Panc1 (cell line): ENCODE measurements around the gene GIMAP1. TPM values are rescaled to one million over a fixed set of nuclear protein-coding genes. Genes with fewer than 3 reads are reported as not detected.

Source experiments
- ATAC-seq: fragments of 200-7000 bp; cut with Tn5 transposase; 2 replicates; pipeline ENCODE4 v1.9.1; 2020; ENCODE audit warnings: mild to moderate bottlenecking, moderate library complexity
- BruUV-seq: library from RNA; stranded (reverse); fragments of 400-500 nt; replicated peaks from 2 replicates; lab custom pipeline; 2021; lab: Mats Ljungman, UMichigan
- CTCF ChIA-PET: fragments of 300-600 bp; sonication (Branson Sonifier 250); formaldehyde crosslinking; loops from one replicate; lab custom pipeline; 2022; ENCODE audit warnings: antibody characterized with exemption; lab: Charles Lee
- POLR2A ChIA-PET: fragments of 300-600 bp; sonication (Branson Sonifier 250); formaldehyde crosslinking; loops from one replicate; lab custom pipeline; 2022; ENCODE audit warnings: antibody characterized with exemption; lab: Charles Lee
- DNase-seq: peaks from one replicate; pipeline ENCODE4 v3.0.0-alpha.2; 2010; ENCODE audit warnings: low read depth, low spot score
- H3K27ac ChIP-seq: 2 replicates; pipeline ENCODE4 v1.5.1; 2011; ENCODE audit warnings: mild to moderate bottlenecking, low read length, inconsistent platforms
- H3K27me3 ChIP-seq: fragments of 200-500 bp; sonication (Bioruptor generic); 2 replicates; pipeline ENCODE4 v1.6.0; 2014; ENCODE audit warnings: low read length, inconsistent platforms; ENCODE audit not compliant: control insufficient read depth, insufficient read depth
- H3K36me3 ChIP-seq: fragments of 200-500 bp; sonication (Bioruptor generic); 2 replicates; pipeline ENCODE4 v1.5.1; 2014; ENCODE audit warnings: inconsistent platforms, mild to moderate bottlenecking, low read length, moderate library complexity; ENCODE audit not compliant: control insufficient read depth, insufficient read depth
- H3K4me1 ChIP-seq: 2 replicates; pipeline ENCODE4 v1.5.1; 2011; ENCODE audit warnings: inconsistent platforms, mild to moderate bottlenecking, low read length, moderate library complexity; ENCODE audit not compliant: control insufficient read depth, insufficient read depth
- H3K4me3 ChIP-seq, 2 experiments: 2 replicates each; pipeline ENCODE4 v1.5.1; 2011 to 2012; ENCODE audit warnings: low read depth in 2 of 2, low read length in 2 of 2, mild to moderate bottlenecking in 2 of 2, inconsistent platforms in 1 of 2, moderate library complexity in 1 of 2
- H3K9me3 ChIP-seq: fragments of 200-500 bp; sonication (Bioruptor generic); 2 replicates; pipeline ENCODE4 v1.5.1; 2014; ENCODE audit warnings: low read depth, mild to moderate bottlenecking, inconsistent platforms, low read length, moderate library complexity; ENCODE audit not compliant: control insufficient read depth, insufficient read depth
- CTCF ChIP-seq: fragments of 450-650 bp; IDR thresholded peaks from 2 replicates; pipeline ENCODE4 v1.5.1; 2017; ENCODE audit warnings: mild to moderate bottlenecking
- POLR2AphosphoS5 ChIP-seq: IDR thresholded peaks from 2 replicates; pipeline ENCODE4 v1.6.1; 2012; ENCODE audit warnings: mild to moderate bottlenecking, low read depth, low read length, moderate library complexity
- SIN3A ChIP-seq: IDR thresholded peaks from 2 replicates; pipeline ENCODE4 v1.6.1; 2012; ENCODE audit warnings: low read depth, mild to moderate bottlenecking, low read length, moderate library complexity, borderline replicate concordance; ENCODE audit not compliant: insufficient read depth
- TCF7L2 ChIP-seq: IDR thresholded peaks from 2 replicates; pipeline ENCODE4 v1.6.1; 2011; ENCODE audit warnings: mild to moderate bottlenecking, low read depth, low read length, inconsistent platforms
- in situ Hi-C: cut with HindIII; loops from 2 replicates; pipeline ENCODE4 v1.10.0; 2016; ENCODE audit warnings: low sequenced_read_pairs, low pct_unique_long_range_greater_than_20kb
- intact Hi-C: fragments of 100-400 bp; cut with micrococcal nuclease; formaldehyde crosslinking; loops from one replicate; pipeline ENCODE4 v1.10.0; 2022; ENCODE audit not compliant: unreplicated experiment
- total RNA-seq: library from RNA; stranded (reverse); gene quantifications from one replicate; pipeline ENCODE4 v1.2.1, GENCODE V29; 2021; ENCODE audit not compliant: unreplicated experiment
- TF ChIP-seq, protein P1 (sequence below), 2 experiments: IDR thresholded peaks; 2 replicates each; pipeline ENCODE4 v1.6.1; 2011 to 2012; ENCODE audit warnings: low read depth in 2 of 2, control low read depth in 1 of 2, low read length in 1 of 2, mild to moderate bottlenecking in 1 of 2, moderate library complexity in 1 of 2; ENCODE audit not compliant: insufficient read depth in 1 of 2

GIMAP1 gene
- total RNA-seq, 1 experiment from 2014 or later: 0.05 TPM

DNA sequence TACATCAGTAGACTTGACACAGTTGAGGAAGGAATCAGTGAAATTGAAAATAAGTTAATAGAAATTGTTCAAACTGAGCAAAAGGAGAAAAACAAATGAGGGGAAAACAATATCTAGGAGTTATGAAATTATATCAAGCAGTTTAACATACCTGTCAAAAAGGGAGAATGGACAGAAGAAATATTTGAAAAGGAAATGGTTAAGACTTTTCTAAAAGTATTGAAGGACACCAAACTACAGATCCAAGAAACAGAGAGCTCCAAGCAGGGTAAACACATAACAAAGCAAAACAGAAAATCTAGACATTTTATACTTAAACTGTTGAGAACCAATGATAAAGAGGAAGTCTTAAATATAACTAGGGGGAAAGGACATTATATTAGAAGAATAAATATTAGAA lies 12.2 kb downstream of the GIMAP1 start:
- H3K4me1 ChIP-seq: no peaks in the 10 kb centered on the region
- H3K27me3 ChIP-seq: no peaks in the 10 kb centered on the region; the same call in 1 of the 2 replicates
- no peak overlapping the region for H3K27ac ChIP-seq
- BruUV-seq: no TSS peak
- ChIA-PET CTCF (no interaction called here), POLR2A (no interaction called here)
- H3K36me3 ChIP-seq: no peaks in the 10 kb centered on the region
- intact Hi-C loops (no loop called here), in situ Hi-C loops (no loop called here)
- TF ChIP-seq SIN3A: no peak
- DNase-seq (no peak), ATAC-seq (no peak)
- H3K9me3 ChIP-seq: peaks cover 4% of the 10 kb centered on the region; the same call in 1 of the 2 replicates
- H3K4me3 ChIP-seq: no peak overlapping the region

- in situ Hi-C loops (no loop called here), intact Hi-C loops (no loop called here)
- BruUV-seq: no TSS peak
- DNase-seq (no peak), ATAC-seq (no peak)
- POLR2A ChIA-PET: no interaction called here
- H3K9me3 ChIP-seq: peaks cover 4% of the 10 kb centered on the region; the same call in 1 of the 2 replicates
- no peaks in the 10 kb centered on the region for H3K4me1 ChIP-seq
- CTCF ChIA-PET: no interaction called here
- TF ChIP-seq POLR2AphosphoS5: no peak
- TF ChIP-seq, protein P1, sequence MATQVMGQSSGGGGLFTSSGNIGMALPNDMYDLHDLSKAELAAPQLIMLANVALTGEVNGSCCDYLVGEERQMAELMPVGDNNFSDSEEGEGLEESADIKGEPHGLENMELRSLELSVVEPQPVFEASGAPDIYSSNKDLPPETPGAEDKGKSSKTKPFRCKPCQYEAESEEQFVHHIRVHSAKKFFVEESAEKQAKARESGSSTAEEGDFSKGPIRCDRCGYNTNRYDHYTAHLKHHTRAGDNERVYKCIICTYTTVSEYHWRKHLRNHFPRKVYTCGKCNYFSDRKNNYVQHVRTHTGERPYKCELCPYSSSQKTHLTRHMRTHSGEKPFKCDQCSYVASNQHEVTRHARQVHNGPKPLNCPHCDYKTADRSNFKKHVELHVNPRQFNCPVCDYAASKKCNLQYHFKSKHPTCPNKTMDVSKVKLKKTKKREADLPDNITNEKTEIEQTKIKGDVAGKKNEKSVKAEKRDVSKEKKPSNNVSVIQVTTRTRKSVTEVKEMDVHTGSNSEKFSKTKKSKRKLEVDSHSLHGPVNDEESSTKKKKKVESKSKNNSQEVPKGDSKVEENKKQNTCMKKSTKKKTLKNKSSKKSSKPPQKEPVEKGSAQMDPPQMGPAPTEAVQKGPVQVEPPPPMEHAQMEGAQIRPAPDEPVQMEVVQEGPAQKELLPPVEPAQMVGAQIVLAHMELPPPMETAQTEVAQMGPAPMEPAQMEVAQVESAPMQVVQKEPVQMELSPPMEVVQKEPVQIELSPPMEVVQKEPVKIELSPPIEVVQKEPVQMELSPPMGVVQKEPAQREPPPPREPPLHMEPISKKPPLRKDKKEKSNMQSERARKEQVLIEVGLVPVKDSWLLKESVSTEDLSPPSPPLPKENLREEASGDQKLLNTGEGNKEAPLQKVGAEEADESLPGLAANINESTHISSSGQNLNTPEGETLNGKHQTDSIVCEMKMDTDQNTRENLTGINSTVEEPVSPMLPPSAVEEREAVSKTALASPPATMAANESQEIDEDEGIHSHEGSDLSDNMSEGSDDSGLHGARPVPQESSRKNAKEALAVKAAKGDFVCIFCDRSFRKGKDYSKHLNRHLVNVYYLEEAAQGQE (IDR thresholded peaks at IDR 0.05; ENCODE audit: insufficient read depth in 1 of 2, low read depth in 2 of 2, low read length in 1 of 2): no peak
- no peak for TF ChIP-seq SIN3A
- no peak for TF ChIP-seq CTCF
- no peak for TF ChIP-seq TCF7L2
- H3K36me3 ChIP-seq: no peaks in the 10 kb centered on the region
- peaks cover 3% of the 10 kb centered on the region; the same call in 1 of the 2 replicates for H3K27me3 ChIP-seq
- H3K4me3 ChIP-seq: no peak overlapping the region
- no peak overlapping the region for H3K27ac ChIP-seq
Observed at GRCh38 chr7:150731916-150732315, 15.5 kb downstream of the GIMAP1 start.

DNA sequence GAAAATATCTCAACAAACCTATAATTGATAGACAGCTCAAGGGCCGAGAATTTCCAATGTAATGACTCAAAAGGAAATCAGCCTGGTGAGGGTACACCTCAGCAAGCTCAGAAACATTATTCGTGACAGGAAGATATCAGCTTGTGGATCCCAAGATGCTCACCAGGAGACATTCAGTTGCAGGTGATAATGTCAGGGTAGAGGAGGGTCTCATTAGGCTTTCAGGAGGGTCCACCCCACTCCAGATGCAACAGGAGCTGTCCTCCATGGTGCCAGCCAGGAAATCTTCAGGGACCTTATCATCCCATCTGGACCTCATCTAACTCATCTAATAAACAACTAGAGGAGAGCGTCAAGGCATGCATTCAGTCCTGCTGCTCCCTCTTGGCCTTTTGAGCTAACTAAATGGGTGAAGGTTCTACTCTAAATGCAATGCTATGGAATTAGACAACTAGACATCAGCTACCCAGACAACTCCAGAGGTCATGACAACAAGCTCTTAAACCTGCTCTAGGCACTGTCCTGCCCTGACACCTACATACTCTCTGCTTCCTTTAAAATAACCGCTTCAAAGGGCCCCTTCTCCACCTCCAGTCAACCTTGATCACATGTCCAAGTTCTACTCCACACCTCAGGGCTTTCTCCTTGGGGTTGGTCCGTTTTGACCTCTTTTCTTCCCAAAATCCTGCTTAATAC lies 16.5 kb downstream of the GIMAP1 start:
- Histone ChIP-seq H3K27me3 (peaks cover 3% of the 10 kb centered on the region; the same call in 1 of the 2 replicates), H3K4me3 (no peak overlapping the region), H3K27ac (no peak overlapping the region), H3K4me1 (no peaks in the 10 kb centered on the region; the same call in 1 of the 2 replicates), H3K36me3 (no peaks in the 10 kb centered on the region), H3K9me3 (peaks cover 4% of the 10 kb centered on the region; the same call in 1 of the 2 replicates)
- POLR2A ChIA-PET: no interaction called here
- no peak for DNase-seq
- no peak for TF ChIP-seq SIN3A
- TF ChIP-seq CTCF: no peak
- TF ChIP-seq, protein P1 (IDR thresholded peaks at IDR 0.05; ENCODE audit: insufficient read depth in 1 of 2, low read depth in 2 of 2, low read length in 1 of 2): no peak
- no peak for TF ChIP-seq POLR2AphosphoS5
- TF ChIP-seq TCF7L2: no peak
- in situ Hi-C loops: no loop called here
- CTCF ChIA-PET: no interaction called here
- intact Hi-C loops: no loop called here
- no TSS peak for BruUV-seq
- ATAC-seq: no peak
